ENCODE measurements around the gene LONRF2.
"Not testable (repeated sequence)": the region's sequence is repeated elsewhere in the genome, so short reads cannot be mapped to it uniquely, and the experiment has no call there.

Gene LONRF2

GRCh38 chr2:100321866-100322820 is at the start of gene LONRF2:
LONRF2 (minus strand) TSS chr2:100322501; CDS start chr2:100322093, 408 bp downstream.
- DNase-seq, result peak in 37 of 56 donors; percentile 6 to 67 (median 44)

GRCh38 chr2:100367163-100367562 is 44.9 kb upstream of the LONRF2 start:
- no peak for DNase-seq

GRCh38 chr2:100365434-100365833 is 43.1 kb upstream of the LONRF2 start:
- DNase-seq, result no peak

- not testable (repeated sequence) for DNase-seq
Observed at GRCh38 chr2:100362269-100362668, 40.0 kb upstream of the LONRF2 start.

- DNase-seq, result no peak
Observed at GRCh38 chr2:100359576-100359975, 37.3 kb upstream of the LONRF2 start.

GRCh38 chr2:100358554-100358953 is 36.3 kb upstream of the LONRF2 start:
- DNase-seq, result no peak

- no peak for DNase-seq
Observed at GRCh38 chr2:100352521-100352920, 30.2 kb upstream of the LONRF2 start.

- DNase-seq, result no peak
Observed at GRCh38 chr2:100350661-100351185, 28.4 kb upstream of the LONRF2 start.

- DNase-seq, result not testable (repeated sequence)
Observed at GRCh38 chr2:100345144-100345543, 22.8 kb upstream of the LONRF2 start.

GRCh38 chr2:100344433-100344832 is 22.1 kb upstream of the LONRF2 start:
- no peak for DNase-seq

GRCh38 chr2:100342466-100342865 is 20.2 kb upstream of the LONRF2 start:
- DNase-seq, result not testable (repeated sequence)

GRCh38 chr2:100339823-100340222 is 17.5 kb upstream of the LONRF2 start:
- DNase-seq, result no peak

GRCh38 chr2:100334929-100335328 is 12.6 kb upstream of the LONRF2 start:
- DNase-seq, result no peak

- no peak for DNase-seq
Observed at GRCh38 chr2:100327742-100328141, 5.4 kb upstream of the LONRF2 start.

- DNase-seq, result peak in 26 of 56 donors; percentile 5 to 48 (median 32)
Observed at GRCh38 chr2:100321179-100321865, 979 bp downstream of the LONRF2 start.

- DNase-seq, result peak in 14 of 56 donors; percentile 5 to 45 (median 30)
Observed at GRCh38 chr2:100320547-100321178, 1.6 kb downstream of the LONRF2 start.

- DNase-seq, result no peak
Observed at GRCh38 chr2:100317634-100318033, 4.7 kb downstream of the LONRF2 start.

- no peak for DNase-seq
Observed at GRCh38 chr2:100309973-100310719, 12.2 kb downstream of the LONRF2 start.

- DNase-seq, result no peak
Observed at GRCh38 chr2:100309311-100309710, 13.0 kb downstream of the LONRF2 start.

- no peak for DNase-seq
Observed at GRCh38 chr2:100303744-100304143, 18.6 kb downstream of the LONRF2 start.

GRCh38 chr2:100302585-100302892 is 19.8 kb downstream of the LONRF2 start:
- no peak for DNase-seq

Data from amygdala (tissue), 56 donors.